IPS DF 4.7 (cell line): ENCODE data around the gene BLMH.

Experiments used
- DNase-seq: peaks from one replicate; pipeline ENCODE4 v3.0.0-alpha.2; 2013; ENCODE audit warnings: low spot score; ENCODE audit errors: extremely low read depth

The BLMH gene

GRCh38 chr17:30308406-30308805, 16.7 kb upstream of the BLMH start:
- no peak for DNase-seq

- no peak for DNase-seq
Observed at GRCh38 chr17:30304778-30305177, 13.0 kb upstream of the BLMH start.

DNA sequence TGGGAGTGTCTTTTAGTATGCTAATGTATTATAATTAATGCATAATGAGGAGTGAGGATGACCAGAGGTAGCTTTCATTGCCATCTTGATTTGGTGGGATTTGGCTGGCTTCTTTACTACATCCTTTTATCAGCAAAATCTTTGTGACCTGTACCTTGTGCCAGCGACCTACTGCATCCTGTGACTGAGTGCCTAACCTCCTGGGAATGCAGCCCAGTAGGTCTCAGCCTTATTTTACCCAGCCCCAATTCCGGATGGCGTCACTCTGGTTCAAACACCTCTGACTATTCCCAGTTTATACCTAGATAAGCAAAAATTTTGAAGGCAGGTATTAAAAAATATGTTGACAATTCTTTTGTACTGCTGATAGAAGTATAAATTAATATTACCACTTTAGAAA, 10.5 kb upstream of the BLMH start:
- no peak for DNase-seq

DNA sequence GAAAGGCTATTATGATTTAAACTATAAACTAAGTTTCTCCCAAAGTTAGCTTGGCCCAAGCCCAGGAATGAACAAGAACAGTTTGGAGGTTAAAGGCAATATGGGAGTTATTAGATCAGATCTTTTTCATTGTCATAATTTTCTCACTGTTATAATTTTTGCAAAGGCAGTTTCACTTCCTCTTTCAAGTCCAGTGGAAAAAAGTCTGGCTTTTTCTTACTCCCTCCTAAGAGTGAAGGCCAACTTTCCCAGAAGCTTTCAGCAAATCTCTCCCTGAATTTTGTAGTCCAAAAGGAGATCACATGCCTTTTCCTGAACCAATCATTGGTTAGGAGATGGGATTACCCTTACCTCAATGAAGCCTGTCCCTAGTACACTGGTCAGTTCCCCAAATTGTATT, 9.1 kb upstream of the BLMH start:
- no peak for DNase-seq

DNA sequence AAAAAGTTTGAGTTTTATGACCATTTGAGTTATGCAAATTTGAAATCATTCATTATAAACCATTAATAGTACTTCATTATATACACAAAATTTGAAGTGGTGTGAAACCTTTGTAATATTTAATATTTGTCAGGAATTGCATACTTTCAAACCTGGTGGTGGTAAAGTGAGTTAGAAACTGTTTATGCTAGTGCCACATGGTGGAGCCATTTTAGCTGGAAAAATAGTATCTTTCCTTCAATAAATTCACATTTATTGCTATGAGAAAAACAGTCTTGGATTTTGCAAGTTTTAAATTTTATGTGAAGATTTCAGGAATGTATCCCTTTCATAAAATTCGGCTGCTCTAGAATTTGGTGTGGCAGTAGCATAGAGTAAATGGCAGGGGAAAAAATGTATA, 7.3 kb upstream of the BLMH start:
- DNase-seq, result no peak

DNA sequence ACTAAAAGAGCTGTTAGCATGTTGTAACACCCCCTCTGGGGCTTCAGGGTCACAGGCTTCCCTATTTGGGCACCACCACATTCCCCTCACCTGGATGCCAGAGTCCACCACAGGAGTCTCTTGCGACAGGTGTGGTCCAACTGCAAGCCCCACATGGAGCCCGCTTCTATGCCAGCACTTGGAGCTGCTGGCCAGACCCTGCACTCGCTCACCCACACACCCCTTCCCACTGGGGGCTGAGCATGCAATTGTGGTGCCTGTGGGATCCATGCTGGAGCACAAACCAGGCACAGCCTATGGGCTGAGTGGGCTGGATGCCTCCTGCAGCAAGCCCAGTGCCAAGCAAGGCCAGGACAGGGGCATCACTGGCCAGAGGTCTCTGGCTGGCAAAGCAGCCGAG, 6.0 kb upstream of the BLMH start:
- DNase-seq, result no peak

- no peak for DNase-seq
Observed at GRCh38 chr17:30296499-30297080, 4.8 kb upstream of the BLMH start.

- DNase-seq, result no peak
Observed at GRCh38 chr17:30292286-30292858, 628 bp upstream of the BLMH start.

- no peak for DNase-seq
Observed at GRCh38 chr17:30290696-30291542, 825 bp downstream of the BLMH start.

GRCh38 chr17:30290077-30290476, 1.7 kb downstream of the BLMH start:
- DNase-seq, result no peak

- DNase-seq, result no peak
Observed at GRCh38 chr17:30279156-30279555, 12.6 kb downstream of the BLMH start.

DNA sequence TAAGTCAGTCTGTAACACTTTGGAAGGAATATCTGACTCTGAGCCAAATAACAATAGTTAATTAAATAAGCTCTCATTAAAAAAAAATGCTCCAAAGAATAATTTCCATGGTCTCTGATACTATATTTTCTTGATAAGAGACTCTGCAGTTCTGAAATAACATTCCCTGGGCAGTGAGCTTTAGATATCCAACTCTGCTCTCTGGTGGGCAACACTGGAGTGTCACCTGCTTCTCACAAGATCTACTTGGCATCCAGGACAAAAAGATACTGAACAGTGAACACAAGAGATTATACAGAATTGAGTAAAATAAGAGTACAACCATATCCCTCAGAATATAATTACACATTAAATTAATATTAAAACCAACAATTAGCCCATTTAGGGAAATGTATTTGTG, 13.7 kb downstream of the BLMH start:
- no peak for DNase-seq

GRCh38 chr17:30275911-30276310, 15.8 kb downstream of the BLMH start:
- no peak for DNase-seq

- DNase-seq, result no peak
Observed at GRCh38 chr17:30274887-30275286, 16.9 kb downstream of the BLMH start.

DNA sequence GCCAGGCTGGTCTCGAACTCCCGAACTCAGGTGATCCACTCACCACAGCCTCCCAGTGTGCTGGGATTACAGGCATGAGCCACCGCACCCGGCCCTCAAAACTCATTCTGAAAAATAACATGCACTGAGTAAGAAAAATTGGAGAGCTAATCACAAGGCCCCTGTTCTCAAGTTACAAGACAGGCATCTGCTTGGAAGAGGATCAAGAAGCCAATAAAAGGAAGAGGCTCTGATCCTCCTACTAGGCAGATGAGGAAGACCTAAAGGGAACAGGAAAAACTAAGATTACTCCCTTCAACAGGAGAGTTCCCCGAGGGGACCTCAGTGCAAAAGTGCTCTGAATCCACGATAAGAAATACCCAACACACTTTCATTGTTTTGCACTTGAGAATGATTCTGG, 18.4 kb downstream of the BLMH start:
- no peak for DNase-seq

- no peak for DNase-seq
Observed at GRCh38 chr17:30271102-30271501, 20.6 kb downstream of the BLMH start.

DNA sequence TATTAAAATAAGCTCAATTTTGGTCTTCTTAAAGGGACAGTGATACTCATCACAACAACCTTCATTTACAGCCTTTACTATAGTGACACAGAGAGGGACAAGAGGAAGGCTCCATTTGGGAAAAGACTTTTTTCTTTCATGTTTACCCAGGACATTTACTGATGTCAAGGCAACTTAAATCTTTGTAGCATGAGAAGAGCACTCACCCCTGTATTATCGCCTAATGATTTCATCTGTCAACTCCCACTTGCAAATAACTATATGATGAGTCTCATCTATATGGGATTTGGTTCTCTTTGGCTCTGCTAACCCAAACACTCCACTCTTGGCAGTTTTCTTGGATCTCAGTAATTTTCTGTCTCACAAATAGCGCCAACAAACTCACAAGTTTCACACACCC, 24.1 kb downstream of the BLMH start:
- no peak for DNase-seq

GRCh38 chr17:30263552-30264333, 28.0 kb downstream of the BLMH start:
- DNase-seq, result no peak

DNA sequence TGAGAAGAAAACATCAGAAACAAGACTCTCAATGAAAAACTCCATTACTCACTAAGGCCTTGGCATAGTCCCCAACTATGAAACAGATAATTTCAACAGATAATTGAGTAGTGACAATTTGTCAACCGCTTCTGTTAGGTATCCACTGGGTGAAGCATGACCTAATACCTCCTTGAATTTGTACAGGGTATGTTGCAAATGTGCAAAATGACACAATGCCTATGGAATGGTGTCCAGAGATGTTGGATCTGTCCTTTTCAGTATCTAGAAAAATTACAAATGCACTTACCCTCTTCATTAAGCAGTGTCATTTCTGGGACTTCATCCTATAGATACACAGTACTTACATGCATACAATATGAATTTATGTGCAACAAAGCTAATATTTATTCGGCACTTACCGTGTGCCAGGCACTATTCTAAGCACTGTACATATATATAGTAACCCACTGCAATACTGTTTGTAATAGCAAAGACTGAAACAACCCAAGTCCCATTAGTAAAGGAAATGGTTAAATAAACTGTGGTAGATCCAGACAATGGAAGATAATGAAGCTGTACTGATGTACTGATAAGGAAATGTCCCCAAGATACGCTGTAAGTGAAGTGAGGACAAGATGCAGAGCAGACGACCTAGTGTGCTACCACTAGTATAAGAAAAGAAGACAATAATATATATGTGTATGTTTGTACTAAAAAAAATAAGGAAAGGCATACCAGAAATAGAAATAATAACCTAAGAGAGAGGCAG, 34.8 kb downstream of the BLMH start:
- no peak for DNase-seq

- no peak for DNase-seq
Observed at GRCh38 chr17:30254150-30254549, 37.6 kb downstream of the BLMH start.

DNA sequence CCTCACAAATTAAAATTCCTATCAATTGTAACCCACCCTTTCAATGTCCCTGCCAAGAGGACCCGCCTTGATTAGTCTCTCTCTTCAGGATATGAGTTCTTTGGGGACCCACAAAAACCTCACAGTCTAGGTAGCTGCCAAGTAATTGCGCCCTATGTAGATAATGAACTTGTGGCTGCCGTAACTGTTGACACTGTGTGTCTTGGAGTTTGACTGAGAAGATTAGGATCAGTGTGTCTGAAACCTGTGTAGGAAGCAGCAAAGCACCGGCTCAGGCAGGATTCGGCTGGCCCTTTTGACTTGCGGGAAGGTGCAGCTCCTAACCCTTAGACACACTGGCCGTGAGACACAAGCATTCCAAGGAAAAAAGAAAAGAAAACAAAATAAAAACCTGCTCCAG, 38.4 kb downstream of the BLMH start:
- DNase-seq, result no peak
